ENCODE data around the gene SLC25A1.

The SLC25A1 gene

DNA sequence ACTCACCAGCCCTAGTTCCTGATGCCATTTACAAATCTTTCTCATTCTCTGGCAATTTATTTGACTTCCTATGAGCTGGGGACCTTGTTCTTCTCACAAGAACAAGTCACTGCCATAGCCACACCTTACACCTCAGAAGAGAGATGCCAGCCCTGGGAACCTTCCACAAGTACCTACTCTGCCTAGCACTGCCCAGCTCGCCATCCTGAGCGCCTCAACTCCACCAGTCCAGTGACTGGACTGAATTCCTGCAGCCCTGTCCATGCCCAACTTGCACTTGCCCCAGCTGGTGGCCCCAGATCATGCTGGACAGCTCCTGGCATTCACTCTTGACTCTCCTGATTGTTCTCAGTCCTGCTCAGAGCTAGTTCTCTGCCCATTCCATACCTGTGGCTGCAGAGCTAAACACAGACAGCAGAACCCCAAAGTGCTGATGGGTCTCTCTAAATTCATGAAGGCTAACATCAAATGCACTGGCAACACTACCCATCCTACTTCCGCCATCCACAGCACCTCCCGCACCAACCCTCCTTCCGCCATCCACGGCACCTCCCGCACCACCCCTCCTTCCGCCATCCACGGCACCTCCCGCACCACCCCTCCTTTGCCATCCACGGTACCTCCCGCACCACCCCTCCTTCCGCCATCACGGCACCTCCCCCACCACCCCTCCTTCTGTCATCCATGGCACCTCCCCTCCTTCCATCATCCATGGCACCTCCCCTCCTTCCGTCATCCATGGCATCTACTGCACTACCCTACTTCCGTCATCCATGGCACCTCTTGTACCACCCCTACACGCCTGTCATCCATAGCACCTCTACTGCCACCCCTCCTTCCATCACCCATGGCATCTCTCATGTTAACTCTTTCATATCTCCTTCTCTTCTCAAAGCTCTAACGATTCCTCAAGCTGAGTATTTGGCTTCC lies 23.6 kb upstream of the SLC25A1 start:
- TF ChIP-seq, protein P1, sequence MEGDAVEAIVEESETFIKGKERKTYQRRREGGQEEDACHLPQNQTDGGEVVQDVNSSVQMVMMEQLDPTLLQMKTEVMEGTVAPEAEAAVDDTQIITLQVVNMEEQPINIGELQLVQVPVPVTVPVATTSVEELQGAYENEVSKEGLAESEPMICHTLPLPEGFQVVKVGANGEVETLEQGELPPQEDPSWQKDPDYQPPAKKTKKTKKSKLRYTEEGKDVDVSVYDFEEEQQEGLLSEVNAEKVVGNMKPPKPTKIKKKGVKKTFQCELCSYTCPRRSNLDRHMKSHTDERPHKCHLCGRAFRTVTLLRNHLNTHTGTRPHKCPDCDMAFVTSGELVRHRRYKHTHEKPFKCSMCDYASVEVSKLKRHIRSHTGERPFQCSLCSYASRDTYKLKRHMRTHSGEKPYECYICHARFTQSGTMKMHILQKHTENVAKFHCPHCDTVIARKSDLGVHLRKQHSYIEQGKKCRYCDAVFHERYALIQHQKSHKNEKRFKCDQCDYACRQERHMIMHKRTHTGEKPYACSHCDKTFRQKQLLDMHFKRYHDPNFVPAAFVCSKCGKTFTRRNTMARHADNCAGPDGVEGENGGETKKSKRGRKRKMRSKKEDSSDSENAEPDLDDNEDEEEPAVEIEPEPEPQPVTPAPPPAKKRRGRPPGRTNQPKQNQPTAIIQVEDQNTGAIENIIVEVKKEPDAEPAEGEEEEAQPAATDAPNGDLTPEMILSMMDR (IDR thresholded peaks at IDR 0.05; ENCODE audit: low read depth, low read length) = no peak
- H3K4me3 ChIP-seq (replicated peaks in 1 of 2; ENCODE audit: low read depth in 2 of 2, low read length in 2 of 2) = no peak overlapping the region
- no peak for DNase-seq (ENCODE audit: low read depth in 2 of 2)

DNA sequence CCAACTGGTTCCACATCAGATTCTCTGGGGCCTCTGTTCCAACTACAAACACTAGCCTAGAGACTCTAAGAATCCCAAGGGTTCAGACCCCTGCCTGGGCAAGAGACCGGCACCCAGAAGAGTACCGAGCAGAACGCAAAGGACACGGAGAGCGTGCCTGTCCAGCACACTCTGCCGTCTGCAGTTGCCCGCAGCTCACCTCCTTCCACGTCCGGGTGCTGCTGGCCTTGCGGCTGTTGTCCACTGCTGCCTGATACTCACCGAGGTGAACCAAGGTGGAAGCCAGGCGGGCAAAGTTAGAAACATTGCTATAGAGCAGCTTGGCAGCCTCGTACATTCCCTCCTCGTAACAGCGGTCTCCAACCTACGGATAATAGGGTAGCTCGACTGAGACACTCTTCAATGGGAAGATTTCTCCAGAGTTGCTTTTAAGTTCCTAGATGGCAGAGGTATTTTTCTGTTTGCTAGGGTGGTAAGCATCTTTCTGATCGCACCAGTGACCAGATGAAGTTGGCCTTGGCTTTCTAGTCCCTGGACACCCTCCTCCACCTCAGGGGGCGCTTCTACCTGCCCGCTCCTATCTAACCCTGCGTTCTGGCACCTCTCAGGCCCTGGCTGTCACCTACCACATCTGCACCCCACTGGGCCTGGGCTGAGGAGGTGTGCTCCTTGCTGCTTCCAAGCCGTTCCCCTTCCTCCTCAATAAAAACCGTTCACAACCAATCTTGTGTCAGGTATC lies 22.8 kb upstream of the SLC25A1 start:
- TF ChIP-seq, protein P1 (IDR thresholded peaks at IDR 0.05; ENCODE audit: low read depth, low read length) = no peak
- no peak overlapping the region for H3K4me3 ChIP-seq (replicated peaks in 1 of 2; ENCODE audit: low read depth in 2 of 2, low read length in 2 of 2)
- DNase-seq (ENCODE audit: low read depth in 2 of 2) = no peak

DNA sequence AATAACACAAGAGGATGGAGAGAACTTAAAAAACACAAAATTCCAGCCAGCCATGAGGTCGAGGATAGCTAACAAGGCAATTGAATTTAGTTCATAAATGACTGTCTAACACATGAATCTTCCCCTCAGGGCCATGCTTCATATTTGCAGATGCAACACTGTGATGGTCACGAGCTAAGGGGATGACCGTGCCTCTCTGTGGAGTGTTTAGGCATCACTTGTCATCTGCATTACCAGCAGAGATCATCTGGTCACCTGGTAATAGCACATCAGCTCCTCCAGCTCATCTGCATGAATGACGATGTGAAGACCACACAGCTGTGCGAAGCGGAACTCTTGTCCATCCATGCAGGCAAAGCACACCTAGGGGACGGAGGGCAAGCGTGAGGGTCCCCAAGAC lies 20.9 kb upstream of the SLC25A1 start:
- no peak for DNase-seq (ENCODE audit: low read depth in 2 of 2)
- no peak overlapping the region for H3K4me3 ChIP-seq (replicated peaks in 1 of 2; ENCODE audit: low read depth in 2 of 2, low read length in 2 of 2)
- TF ChIP-seq, protein P1 (IDR thresholded peaks at IDR 0.05; ENCODE audit: low read depth, low read length) = no peak

DNA sequence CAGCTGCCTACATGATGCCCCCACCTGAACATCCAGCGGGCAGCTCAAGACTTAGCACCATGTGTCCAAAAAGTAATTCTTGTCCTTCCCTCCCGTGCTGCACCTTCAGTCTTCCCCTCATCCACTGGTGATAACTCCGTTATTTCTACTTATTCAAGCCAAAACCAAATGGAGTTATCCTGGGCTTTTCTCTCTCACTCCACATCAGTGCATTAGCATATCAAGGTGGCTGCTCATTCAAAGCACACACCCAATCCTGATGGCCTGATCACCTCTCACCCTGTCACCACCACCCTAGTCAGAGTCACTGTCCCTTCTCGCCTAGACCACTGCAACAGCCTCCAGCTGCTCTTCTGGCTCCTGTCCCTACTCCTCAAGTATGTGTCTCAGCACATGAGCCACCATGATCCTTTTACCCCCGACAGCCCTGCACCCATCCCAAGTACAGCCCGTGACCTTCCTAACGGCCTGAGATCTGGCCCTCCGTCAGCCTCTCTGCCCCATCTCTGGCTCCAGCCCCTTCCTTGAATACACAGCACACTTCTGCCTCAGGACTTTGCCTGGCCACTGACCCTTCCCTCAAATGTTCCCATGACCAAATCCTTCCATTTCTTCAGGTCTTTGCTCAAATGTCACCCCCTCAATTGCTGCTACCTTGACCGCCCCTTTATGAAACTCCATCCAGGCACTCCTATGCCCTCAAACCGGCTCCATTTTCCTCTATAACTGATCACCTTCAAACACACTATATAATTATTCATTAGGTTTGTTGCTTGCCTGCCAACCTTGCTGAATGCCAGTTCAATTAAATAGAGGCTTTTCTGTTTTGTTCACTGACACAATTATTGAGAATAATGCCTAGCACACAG lies 19.7 kb upstream of the SLC25A1 start:
- no peak overlapping the region for H3K4me3 ChIP-seq (replicated peaks in 1 of 2; ENCODE audit: low read depth in 2 of 2, low read length in 2 of 2)
- DNase-seq (ENCODE audit: low read depth in 2 of 2) = no peak
- TF ChIP-seq, protein P1 (IDR thresholded peaks at IDR 0.05; ENCODE audit: low read depth, low read length) = no peak

DNA sequence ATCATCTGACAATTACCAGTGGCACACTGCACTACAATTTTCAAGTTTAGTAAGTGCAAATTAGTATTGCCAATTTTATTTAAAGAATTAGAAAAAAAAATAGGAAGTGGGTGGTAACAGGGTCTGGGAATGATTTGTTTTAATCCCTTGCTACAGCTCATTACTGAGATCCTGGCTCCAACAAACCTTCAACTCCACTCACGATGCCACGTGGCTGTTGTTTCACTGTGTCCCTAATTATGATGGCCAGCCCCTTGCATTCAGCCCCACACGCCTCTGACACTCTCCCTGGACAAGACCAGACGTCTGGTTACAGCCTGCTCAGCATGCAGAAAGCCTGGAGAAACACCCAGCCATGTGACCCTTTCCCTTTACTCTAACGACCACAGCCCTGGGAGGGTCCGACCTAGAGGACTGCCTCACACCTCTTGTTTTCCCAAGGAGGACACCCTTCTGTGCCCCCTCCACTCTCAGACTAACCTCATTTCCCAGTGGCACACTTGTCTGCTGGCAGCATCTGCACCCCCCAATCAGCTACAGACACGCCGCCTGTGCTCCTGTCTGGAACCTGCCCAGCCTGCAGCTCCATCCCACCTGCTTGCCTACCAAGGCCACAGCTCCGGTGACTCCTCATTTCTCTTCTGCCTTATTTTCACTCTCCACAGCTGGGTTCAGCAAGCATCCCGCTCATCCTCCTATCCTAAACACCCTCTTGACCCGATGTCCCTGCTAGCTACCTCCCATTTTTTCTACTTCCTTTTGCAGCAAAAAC lies 18.5 kb upstream of the SLC25A1 start:
- TF ChIP-seq, protein P1 (IDR thresholded peaks at IDR 0.05; ENCODE audit: low read depth, low read length) = no peak
- H3K4me3 ChIP-seq (replicated peaks in 1 of 2; ENCODE audit: low read depth in 2 of 2, low read length in 2 of 2) = no peak overlapping the region
- no peak for DNase-seq (ENCODE audit: low read depth in 2 of 2)
